Activated naive CD4-positive, alpha-beta T cell treated with Interleukin-2 at 50 U/mL for 16 hours (primary cell): ENCODE measurements around the gene NEK8.
A peak's percentile ranks its signal among the peaks of the same experiment; 100 is the strongest.
"Not testable (repeated sequence)": the region's sequence is repeated elsewhere in the genome, so short reads cannot be mapped to it uniquely, and the experiment has no call there.

Experiments used
- DNase-seq: peaks from one replicate; pipeline ENCODE4 v3.0.0-alpha.2; 2020

The NEK8 gene

GRCh38 chr17:28726226-28726626 is 2.4 kb upstream of the NEK8 start, which contains the start of gene TLCD1:
TSS of gene TLCD1 (minus strand) at chr17:28726233. CDS start at chr17:28726097, 136 bp downstream.
- peak; percentile 83 for DNase-seq

GRCh38 chr17:28726627-28727491 is 1.7 kb upstream of the NEK8 start:
- peak; percentile 94 for DNase-seq

- no peak for DNase-seq
Measured at GRCh38 chr17:28729950-28730330, 1.4 kb downstream of the NEK8 start.

GRCh38 chr17:28733346-28733745 is 4.8 kb downstream of the NEK8 start:
- DNase-seq = no peak

- no peak for DNase-seq
Measured at GRCh38 chr17:28734712-28735241, 6.2 kb downstream of the NEK8 start.

- DNase-seq = no peak
Measured at GRCh38 chr17:28735242-28735722, 6.7 kb downstream of the NEK8 start.

GRCh38 chr17:28735913-28736769 is 7.6 kb downstream of the NEK8 start:
- not testable (repeated sequence) for DNase-seq

GRCh38 chr17:28737316-28737715 is 8.7 kb downstream of the NEK8 start:
- DNase-seq = no peak

GRCh38 chr17:28737770-28738679 is 9.4 kb downstream of the NEK8 start:
- no peak for DNase-seq

- peak; percentile 67 for DNase-seq
Measured at GRCh38 chr17:28738680-28739384, 10.2 kb downstream of the NEK8 start.

- DNase-seq = no peak
Measured at GRCh38 chr17:28740406-28741357, 12.1 kb downstream of the NEK8 start.

- DNase-seq = no peak
Measured at GRCh38 chr17:28741358-28742349, 13.1 kb downstream of the NEK8 start.

- peak; percentile 80 for DNase-seq
Measured at GRCh38 chr17:28743243-28744103, 14.9 kb downstream of the NEK8 start, which contains the start of gene TRAF4. TSS of gene TRAF4 (plus strand) at chr17:28744011. CDS start at chr17:28744113, 102 bp downstream.

- DNase-seq = peak; percentile 72
Measured at GRCh38 chr17:28744104-28744971, 15.8 kb downstream of the NEK8 start.

- DNase-seq = no peak
Measured at GRCh38 chr17:28744972-28745785, 16.6 kb downstream of the NEK8 start.
